HG03196 (cell line): ENCODE measurements around the gene ZBTB3.
"Not testable (repeated sequence)": the region's sequence is repeated elsewhere in the genome, so short reads cannot be mapped to it uniquely, and the experiment has no call there.

ENCODE experiments used
- ATAC-seq: cut with Tn5 transposase; IDR thresholded peaks from one replicate; pipeline ENCODE4 v1.9.1; 2021; ENCODE audit not compliant: unreplicated experiment

The ZBTB3 gene

DNA sequence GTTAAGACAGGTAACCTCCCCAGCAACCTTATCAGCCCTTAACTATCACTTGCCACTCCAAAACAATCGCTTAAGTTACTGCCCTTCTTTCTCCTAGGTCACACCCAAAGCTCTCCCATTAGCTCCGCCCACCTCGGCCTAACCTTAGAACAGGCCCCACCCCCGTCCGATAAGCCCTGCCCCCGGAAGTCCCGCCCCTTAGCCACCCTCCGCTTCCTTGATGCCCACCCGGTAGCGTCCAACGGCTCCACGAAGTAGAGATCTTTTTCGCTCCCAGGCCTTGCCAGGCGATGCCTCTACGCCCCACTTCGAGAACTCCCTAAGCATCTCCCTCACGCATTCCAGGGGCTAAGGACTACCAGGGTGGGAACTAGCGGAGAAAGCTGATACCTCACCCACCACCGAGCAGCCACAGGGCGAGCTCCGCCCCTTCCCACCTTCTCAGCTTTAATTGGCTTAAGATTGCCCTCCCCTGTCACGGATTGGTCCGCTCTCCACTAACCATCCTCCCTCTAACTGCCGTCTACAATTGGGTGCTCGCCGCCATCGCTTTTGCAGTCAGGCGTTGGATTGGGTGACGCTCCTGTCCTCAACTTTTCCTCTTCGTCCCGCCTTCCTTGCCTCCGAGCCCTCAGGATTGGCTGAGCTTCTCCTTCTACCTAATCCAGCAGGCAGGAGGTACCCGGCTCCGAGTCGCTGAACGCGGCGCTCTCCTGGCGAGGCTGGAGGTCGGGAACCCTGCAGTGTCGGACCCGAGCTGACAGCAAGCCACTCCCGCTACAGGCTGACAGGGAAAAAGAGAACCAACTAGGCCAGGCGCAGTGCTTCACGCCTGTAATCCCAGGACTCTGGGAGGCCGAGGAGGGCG lies at the start of gene ZBTB3:
TSS of gene ZBTB3 (minus strand) at position 425 of the 868 bp plus-strand sequence. CDS start 496 bp downstream, outside the sequence.
- ATAC-seq, result peak; percentile 92

DNA sequence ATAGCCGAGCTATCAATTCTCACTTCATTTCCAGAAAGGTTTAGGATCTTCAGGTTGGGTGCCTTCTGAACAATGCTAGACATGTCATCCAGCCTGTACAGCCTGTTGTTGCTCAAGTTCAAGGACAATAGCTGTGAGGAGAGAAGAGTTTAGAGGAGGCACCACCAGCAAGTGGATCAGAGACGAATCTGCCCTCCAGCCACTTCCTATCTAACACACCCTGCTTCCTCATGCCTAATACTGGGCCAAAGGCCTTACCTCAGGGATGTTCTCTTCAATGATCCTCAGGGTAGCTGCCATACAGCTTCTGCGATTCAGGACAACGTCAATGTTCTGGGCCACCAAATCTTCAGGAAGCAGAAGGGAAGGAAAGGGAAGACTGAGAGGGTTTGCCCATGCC lies 47.1 kb upstream of the ZBTB3 start:
- no peak for ATAC-seq

DNA sequence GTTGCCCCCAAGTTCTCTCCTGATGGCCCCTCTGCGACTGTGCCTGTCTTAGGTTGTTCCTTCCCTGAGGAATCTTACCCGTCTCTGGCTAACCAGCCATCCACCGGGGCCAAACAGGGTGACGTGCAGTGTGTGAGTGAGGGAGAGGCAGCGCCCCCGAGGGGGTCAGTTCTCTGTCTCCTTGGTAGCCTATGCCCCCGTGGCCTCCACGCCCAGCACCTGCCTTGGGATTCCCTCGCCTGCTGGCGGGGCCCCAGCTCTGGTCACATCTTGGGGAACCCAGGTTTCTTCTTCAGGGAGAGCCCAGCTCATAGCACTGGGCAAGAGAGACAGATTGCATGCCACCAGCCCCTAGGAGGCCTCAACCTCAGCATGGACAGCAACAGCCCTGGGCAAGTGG lies 45.5 kb upstream of the ZBTB3 start:
- ATAC-seq, result no peak

DNA sequence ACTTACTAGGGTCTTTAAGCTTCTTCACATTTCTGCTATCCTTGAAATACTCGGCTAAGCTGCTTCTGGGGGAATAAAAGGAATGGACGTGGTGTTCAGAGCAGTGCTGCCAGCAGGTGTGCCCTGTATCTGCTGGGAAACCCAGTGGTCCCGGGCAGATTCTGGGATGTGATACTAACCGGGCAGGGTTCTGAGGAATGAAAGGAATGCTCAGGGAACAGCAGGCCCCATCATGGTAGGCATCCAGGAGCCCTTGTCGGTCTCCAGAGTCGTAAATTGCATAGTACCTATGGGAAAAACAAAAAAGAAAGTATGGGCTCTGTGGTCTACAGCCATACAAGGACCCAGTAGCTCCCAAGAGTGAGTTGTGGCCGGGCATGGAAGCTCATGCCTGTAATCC lies 42.3 kb upstream of the ZBTB3 start:
- no peak for ATAC-seq

DNA sequence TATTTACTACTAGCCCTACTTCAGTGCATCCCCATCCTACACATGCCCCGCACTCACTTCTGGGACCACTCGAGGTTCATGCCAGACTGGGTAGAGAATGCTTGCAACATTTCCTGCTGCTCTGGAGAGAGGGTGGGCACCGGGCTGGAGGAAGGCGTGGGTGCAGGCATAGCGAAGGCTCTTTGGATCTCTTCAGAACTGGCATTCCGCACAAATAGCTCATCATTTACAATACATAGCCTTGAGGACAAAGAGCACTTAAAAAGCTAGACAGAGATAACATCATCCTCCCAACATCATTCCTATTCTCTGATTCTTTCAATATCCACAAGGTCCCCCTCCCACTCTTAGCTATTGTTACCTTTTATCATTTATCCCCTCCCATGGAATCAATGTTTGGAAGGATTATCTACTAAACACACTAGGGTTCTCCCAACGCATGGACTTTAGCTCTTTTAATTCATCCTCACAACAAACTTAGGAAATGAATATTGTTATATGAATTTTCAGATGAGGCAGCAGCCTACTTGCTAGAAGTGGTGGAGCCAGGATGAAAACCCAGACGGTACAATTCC lies 40.3 kb upstream of the ZBTB3 start:
- no peak for ATAC-seq

DNA sequence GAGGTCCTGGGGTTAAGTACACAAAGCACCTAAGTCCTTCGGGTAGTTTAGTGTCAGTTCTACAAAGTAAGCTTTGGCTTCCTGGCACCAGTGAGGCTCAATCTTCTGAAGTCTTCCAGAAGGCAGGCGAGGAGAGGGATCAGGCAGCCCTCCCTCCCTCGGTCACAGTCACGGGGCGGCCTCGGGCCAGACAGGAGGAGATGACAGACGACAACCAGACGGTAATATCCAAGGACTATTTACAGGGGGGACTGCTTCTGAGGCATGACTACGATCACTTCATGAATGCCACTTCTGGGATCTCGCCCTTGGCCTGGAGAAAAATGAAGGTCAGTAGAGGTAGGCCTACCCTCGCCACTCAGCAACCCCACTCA lies 38.2 kb upstream of the ZBTB3 start:
- ATAC-seq, result no peak

DNA sequence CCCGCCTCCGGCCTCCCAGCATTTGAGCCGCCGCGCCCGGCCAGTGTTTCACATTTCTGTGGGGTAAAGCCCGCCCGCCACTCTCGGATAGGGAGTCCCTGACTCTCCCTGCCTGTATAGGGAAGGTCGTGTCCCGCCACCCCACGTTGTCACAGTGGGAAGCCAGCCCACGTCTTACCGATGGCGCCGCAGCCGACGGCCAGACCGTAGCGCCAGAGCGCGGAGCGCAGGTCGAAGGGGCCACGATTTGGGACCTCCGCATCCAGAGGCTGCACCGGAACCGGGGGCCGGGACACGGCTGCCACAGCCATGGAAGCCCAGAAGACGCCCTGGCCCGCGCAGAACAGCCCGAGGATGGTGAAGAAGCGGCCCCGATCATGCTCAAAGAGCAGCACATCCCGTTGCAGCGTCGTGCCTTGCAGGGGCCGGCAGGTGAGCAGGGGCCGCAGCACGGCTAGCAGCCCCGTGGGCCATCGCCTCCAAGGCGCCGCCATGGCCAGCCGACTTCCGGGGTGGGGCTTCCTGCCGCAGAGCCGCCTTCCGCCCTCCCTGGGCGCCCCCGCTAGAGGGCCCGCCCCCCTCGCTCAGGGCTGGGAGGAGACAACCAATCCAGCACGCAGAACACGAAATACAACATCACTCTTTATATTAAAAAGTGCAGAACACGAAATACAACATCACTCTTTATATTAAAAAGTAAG lies 37.7 kb upstream of the ZBTB3 start, which contains the start of gene TMEM223:
TSS of gene TMEM223 (minus strand) at position 506 of the 701 bp plus-strand sequence. CDS start at position 494, 12 bp downstream.
- peak; percentile 51 for ATAC-seq

DNA sequence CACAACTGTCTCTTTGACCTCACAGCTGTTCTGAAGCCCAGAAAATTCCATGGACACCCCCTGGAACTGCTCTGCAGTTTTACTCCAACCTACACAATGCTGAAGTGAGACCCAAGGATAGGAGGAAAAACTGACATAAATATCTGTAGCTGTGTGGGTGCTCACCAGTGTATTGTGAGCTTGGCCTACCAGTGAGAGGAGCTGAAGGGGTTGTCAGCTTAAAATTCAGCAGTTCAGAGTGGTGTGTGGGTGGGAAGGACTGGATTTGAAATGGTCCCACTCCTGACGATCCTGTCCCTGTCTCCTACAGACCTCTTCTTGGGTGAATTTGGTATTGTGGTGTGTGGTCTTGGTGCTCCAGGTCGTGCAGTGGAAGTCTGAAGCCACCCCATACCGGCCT lies 35.6 kb upstream of the ZBTB3 start:
- no peak for ATAC-seq

DNA sequence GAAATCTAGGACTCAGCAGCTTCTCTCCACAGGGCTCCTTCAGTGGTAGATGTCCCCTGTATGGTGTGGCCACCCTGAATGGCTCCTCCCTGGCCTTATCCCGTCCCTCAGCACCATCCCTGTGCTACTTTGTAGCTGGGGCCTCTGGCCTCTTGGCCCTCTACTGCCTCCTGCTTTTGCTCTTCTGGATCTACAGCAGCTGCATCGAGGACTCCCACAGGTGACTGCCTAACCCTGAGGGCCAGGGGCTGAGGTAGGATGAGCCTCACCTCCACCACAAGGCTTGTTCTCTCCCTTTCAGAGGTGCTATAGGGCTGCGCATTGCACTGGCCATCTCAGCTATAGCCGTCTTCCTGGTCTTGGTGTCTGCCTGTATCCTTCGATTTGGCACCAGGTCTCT lies 35.0 kb upstream of the ZBTB3 start:
- no peak for ATAC-seq

DNA sequence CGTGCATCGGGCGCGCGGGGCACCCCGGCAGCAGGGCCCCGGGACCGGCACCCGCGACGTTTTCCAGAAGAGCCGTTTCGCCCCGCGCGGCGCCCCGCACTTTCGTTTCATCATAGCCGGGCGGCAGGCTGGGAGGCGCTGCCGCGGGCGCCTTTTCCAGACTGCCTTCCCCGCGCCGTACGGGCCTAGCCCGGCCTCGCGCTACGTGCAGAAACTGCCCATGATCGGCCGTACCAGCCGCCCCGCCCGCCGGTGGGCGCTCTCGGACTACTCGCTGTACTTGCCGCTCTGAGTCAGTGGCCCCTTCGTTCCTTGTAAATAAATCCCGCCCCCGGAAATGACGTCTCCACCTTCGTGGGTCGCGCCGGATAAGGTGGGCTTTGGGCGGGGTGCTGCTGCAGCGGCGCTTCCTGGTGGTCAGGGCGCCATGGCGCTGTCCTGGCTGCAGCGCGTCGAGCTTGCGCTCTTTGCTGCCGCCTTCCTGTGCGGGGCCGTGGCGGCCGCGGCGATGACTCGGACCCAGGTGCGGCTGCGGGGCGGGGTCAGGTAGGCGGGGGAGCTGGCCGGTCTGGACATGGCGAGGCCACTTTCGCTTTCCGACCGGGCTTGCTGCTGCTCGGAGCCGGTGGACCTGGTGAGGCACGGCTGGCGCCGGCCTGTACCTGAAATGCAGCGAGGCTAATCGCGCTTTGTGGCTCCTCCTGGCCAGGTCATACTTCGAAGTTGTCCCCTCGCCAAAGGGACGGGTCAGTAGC lies 33.2 kb upstream of the ZBTB3 start, which contains the start of gene TMEM179B:
TSS of gene TMEM179B (plus strand) at position 398 of the 755 bp plus-strand sequence. CDS start at position 428, 30 bp downstream.
- peak; percentile 66 for ATAC-seq

DNA sequence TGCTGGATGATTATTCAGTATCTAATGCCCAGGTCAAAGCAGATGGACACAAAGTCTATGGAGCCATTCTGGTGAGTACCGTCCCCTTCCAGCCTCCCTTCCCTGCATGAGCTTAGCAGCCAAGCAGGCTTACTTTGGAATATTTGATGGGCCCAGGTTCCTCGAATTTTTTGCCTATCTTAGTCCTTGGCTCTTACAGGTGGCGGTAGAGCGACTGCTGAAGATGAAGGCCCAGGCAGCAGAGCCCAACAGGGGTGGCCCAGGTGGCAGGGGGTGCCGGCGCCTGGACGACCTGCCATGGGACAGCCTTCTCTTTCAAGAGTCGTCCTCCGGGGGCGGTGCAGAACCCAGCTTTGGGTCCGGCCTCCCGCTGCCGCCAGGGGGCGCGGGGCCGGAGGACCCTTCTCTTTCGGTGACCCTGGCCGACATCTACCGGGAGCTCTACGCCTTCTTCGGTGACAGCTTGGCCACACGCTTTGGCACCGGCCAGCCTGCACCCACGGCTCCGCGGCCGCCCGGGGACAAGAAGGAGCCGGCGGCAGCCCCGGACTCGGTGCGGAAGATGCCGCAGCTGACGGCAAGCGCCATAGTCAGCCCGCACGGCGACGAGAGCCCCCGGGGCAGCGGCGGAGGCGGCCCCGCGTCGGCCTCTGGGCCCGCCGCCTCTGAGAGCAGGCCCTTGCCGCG lies 32.5 kb upstream of the ZBTB3 start:
- peak; percentile 55 for ATAC-seq

DNA sequence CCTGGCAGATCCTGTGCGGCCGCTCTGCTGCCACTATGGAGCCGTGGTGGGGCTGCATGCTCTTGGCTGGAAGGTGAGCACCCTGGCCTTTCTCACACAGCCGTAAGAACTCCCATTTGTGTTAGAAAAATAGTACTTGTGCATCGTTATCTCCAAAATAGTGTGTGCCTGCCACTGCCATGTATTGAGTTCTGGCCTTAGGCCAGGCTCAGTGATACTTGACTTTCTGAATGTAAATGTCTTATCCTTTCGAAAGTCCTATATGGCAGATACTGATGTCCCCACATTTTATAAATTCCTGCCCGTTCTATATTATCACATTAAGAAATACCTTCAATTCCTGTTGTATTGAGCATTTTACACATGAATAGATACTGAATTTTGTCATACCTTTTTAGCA lies 28.8 kb upstream of the ZBTB3 start:
- ATAC-seq, result no peak

DNA sequence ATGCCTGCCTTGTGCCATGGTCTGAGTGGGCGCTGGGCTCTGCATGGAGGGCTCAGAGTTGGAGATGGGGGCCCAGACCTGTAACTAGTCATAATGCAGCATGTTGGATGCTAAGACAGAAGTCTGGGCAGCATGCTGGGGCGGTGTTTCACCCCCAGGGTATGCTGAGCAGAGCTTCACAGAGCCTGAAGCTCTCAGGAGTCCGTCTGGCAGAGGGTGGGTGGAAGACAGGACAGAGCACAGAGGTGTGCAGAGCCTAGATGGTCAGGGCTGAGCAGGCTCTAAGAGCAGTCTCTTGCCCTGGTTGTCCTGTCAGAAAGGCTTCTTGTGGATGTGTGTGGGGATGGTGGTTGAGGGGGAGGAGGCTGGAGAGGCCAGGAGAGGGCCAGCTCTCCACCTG lies 24.5 kb upstream of the ZBTB3 start:
- ATAC-seq, result no peak

DNA sequence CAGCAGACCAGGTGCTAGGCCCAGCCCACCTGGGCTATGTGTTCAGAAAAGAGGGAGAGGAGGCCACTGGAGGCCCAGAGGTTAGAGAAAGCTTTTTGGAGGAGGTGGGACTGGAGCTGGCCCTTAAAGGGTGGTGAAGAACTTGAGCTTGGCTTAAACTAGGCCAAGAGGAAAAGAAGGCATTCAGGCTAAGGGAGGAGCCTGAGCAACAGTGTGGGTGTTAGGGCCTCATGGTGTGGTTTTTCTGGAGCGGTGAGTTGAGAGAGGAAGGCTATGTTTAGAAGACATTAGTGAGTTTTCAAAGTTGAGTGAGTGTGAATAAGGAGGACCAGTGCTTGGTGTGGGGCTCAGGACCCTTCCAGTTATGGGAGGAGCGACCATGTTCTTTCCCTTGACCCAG lies 23.4 kb upstream of the ZBTB3 start:
- ATAC-seq, result no peak

DNA sequence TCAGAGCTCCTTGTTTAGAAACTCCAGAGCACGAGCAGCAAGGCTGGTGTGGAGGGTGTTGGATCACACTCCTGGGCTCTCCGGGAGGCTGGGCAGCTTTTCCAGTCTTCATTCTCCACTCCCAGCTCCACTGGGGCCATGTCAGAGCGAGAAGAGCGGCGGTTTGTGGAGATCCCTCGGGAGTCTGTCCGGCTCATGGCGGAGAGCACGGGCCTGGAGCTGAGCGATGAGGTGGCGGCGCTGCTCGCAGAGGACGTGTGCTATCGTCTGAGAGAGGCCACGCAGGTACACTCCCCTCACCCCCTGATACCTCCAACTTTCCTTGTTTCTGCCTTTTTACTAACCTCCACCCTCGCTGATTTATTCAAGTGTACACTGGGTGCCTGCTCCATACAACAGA lies 21.7 kb upstream of the ZBTB3 start:
- ATAC-seq, result no peak

DNA sequence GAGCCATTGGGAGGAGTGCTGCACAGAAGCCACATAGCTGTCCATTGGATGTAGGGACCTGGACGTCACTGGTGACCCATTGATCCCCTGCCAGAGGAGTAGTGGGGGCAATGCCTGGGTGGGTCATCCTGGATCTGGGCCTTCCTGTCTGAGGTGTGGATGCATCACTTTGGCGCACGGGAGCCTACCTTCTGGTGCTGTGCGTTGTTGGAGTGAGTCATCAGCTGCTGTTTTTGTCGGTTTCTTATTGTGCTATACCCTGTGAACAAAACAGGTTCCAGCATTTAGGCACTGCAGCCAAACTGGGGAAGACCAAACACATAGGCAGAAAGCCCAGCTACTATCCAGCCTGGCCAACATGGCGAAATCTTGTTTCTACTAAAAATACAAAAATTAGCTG lies 20.4 kb upstream of the ZBTB3 start:
- no peak for ATAC-seq

DNA sequence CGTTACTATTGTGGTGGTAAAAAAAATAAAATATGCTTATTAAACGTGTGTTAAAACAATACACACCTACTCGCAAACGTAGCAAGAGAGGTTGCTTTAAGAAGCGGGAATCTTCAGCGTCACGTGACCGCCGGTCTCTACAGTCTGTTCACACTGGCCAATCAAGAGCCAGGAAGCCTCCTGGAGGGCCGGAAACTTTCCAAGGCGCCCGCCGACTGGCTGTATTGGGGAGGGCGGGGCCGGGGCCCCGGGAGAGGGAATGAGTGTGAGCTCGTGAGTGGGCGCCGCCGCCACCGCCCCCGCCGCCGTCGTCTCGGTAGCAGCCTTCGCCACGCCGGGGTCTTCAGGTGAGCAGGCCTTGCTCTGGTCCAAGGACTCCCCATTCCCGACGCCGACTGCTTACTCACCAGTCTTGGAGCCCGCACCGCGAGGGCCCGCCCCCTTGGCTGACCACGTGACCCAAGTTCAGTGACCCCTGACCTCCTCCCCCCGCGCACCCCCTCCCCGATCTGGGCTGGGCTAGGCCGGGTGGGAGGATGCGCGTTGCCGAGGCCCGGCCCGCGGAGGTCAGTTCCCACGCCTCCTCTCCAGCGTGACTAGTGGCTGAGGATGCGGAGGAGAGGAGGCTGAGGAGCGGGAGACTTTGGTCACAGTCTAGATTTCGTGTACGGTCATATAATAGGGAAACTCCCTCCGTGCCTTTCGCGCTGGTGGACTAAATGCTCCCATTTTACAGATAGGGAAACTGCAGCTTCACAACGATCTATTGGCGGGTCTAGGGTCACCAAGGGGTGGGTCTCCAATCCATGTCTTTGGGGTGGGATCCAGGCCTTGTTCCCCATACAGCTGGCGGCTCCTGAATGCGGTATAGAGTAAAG lies 17.4 kb upstream of the ZBTB3 start, which contains the start of gene TAF6L:
TSS of gene TAF6L (plus strand) at position 253 of the 878 bp plus-strand sequence. CDS start 4,388 bp downstream, outside the sequence.
- ATAC-seq, result peak; percentile 70

DNA sequence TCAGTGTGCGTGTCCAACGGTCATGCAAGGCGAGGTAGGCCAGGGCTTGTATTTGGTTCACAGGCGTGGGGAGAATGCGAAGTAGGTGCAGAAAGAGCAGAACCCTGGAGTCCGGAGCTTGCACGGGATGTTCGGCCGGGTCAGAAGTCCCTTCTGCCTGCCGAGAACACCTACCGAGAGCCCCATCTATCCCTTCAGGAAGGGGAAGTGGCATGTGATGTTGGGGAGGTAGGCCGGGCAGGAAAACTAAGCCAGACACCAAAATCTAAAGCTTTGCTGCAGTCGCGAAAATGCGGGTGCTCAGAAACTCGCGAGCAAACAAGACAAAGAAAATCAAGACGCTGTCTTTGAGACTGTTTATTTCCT lies 16.8 kb upstream of the ZBTB3 start:
- ATAC-seq, result peak; percentile 6

DNA sequence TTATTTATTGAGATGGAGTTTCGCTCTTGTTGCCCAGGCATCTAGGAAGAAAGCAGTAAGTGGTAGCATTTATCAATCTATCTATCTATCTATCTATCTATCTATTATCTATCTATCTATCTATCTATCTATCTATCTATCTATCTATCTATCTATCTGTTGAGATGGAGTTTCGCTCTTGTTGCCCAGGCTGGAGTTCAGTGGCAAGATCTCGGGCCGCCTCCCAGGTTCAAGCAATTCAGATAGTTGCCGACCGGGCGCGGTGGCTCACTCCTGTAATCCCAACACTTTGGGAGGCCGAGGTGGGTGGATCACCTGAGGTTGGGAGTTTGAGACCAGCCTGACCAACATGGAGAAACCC lies 6.9 kb upstream of the ZBTB3 start:
- ATAC-seq, result not testable (repeated sequence)
